HEK293 (cell line): ENCODE data around the gene SAP30L.

ENCODE experiments used
- CTCF ChIA-PET: fragments of 350-600 bp; formaldehyde crosslinking; extraction: SDS; loops from one replicate; lab custom pipeline; 2021; ENCODE audit warnings: antibody characterized with exemption; lab: Yijun Ruan, JAX
- POLR2A ChIA-PET: fragments of 300-600 bp; formaldehyde crosslinking; extraction: SDS; loops from one replicate; lab custom pipeline; 2020; ENCODE audit warnings: antibody characterized with exemption, inconsistent platforms; lab: Yijun Ruan, JAX
- H3K27ac ChIP-seq: fragments of 200-500 bp; sonication (Bioruptor generic); 2 replicates; pipeline ENCODE4 v1.5.1; 2014; ENCODE audit warnings: low read depth, low read length, control low read depth, inconsistent platforms; ENCODE audit errors: extremely low read depth
- H3K36me3 ChIP-seq, 2 experiments: fragments of 200-500 bp in 1 of 2; sonication (Bioruptor generic) in 1 of 2; 1 replicate in 1 of 2; 2 replicates in 1 of 2; pipeline ENCODE4 v1.5.1; 2014 to 2017; ENCODE audit warnings: inconsistent platforms in 2 of 2, low read length in 2 of 2; ENCODE audit not compliant: control insufficient read depth in 2 of 2, insufficient read depth in 1 of 2
- H3K4me1 ChIP-seq: fragments of 200-500 bp; sonication (Bioruptor generic); 2 replicates; pipeline ENCODE4 v1.5.1; 2014; ENCODE audit warnings: mild to moderate bottlenecking, low read length, inconsistent platforms; ENCODE audit not compliant: control insufficient read depth, insufficient read depth
- H3K4me3 ChIP-seq: 2 replicates; pipeline ENCODE4 v1.5.1; 2011; ENCODE audit warnings: low read depth, mild to moderate bottlenecking, control low read depth, low read length, moderate library complexity
- H3K9me3 ChIP-seq: fragments of 200-500 bp; sonication (Bioruptor generic); 2 replicates; pipeline ENCODE4 v1.5.1; 2014; ENCODE audit warnings: low read depth, low read length, inconsistent platforms; ENCODE audit not compliant: control insufficient read depth, insufficient read depth
- GLIS2 ChIP-seq: fragments of 450-650 bp; formaldehyde crosslinking; IDR thresholded peaks from 2 replicates; pipeline ENCODE4 v1.5.1; 2016; ENCODE audit warnings: missing biosample characterization, missing genetic modification characterization
- REST ChIP-seq: fragments of 450-650 bp; formaldehyde crosslinking; IDR thresholded peaks from 2 replicates; pipeline ENCODE4 v1.5.1; 2016; ENCODE audit warnings: missing biosample characterization, missing genetic modification characterization
- SETDB1 ChIP-seq: IDR thresholded peaks from one replicate; pipeline ENCODE4 v1.6.1; 2017; ENCODE audit warnings: mild to moderate bottlenecking, low read length, moderate library complexity, mixed read lengths; ENCODE audit not compliant: insufficient read length
- ZBTB20 ChIP-seq: fragments of 450-650 bp; formaldehyde crosslinking; IDR thresholded peaks from 2 replicates; pipeline ENCODE4 v1.5.1; 2016; ENCODE audit warnings: missing biosample characterization, missing genetic modification characterization
- ZBTB7A ChIP-seq: fragments of 450-650 bp; formaldehyde crosslinking; IDR thresholded peaks from 2 replicates; pipeline ENCODE4 v1.5.1; 2016; ENCODE audit warnings: low read depth, missing biosample characterization, missing genetic modification characterization
- ZFP37 ChIP-seq: fragments of 450-650 bp; formaldehyde crosslinking; IDR thresholded peaks from 2 replicates; pipeline ENCODE4 v1.5.1; 2016; ENCODE audit warnings: missing biosample characterization, missing genetic modification characterization
- ZFP69B ChIP-seq: fragments of 450-650 bp; formaldehyde crosslinking; IDR thresholded peaks from 2 replicates; pipeline ENCODE4 v1.5.1; 2016; ENCODE audit warnings: missing biosample characterization, missing genetic modification characterization
- ZNF10 ChIP-seq: fragments of 450-650 bp; formaldehyde crosslinking; IDR thresholded peaks from 2 replicates; pipeline ENCODE4 v1.5.1; 2017; ENCODE audit warnings: missing biosample characterization, missing genetic modification characterization
- ZNF221 ChIP-seq: fragments of 450-650 bp; formaldehyde crosslinking; IDR thresholded peaks from 2 replicates; pipeline ENCODE4 v1.5.1; 2017; ENCODE audit warnings: missing biosample characterization, missing genetic modification characterization, borderline replicate concordance
- ZNF239 ChIP-seq: fragments of 450-650 bp; formaldehyde crosslinking; IDR thresholded peaks from 2 replicates; pipeline ENCODE4 v1.5.1; 2016; ENCODE audit warnings: missing biosample characterization, missing genetic modification characterization
- ZNF266 ChIP-seq: fragments of 450-650 bp; formaldehyde crosslinking; IDR thresholded peaks from 2 replicates; pipeline ENCODE4 v1.5.1; 2016; ENCODE audit warnings: missing biosample characterization, missing genetic modification characterization, low read depth
- ZNF335 ChIP-seq: fragments of 450-650 bp; formaldehyde crosslinking; conservative IDR thresholded peaks from 2 replicates; pipeline ENCODE4 v1.5.1; 2016; ENCODE audit warnings: missing biosample characterization, missing genetic modification characterization
- ZNF600 ChIP-seq: fragments of 450-650 bp; formaldehyde crosslinking; IDR thresholded peaks from 2 replicates; pipeline ENCODE4 v1.5.1; 2016; ENCODE audit warnings: missing biosample characterization, missing genetic modification characterization
- ZNF626 ChIP-seq: fragments of 450-650 bp; sonication (Bioruptor Pico); formaldehyde crosslinking; IDR thresholded peaks from 2 replicates; pipeline ENCODE4 v1.5.1; 2018; ENCODE audit warnings: missing biosample characterization, missing genetic modification characterization, inconsistent platforms
- ZNF692 ChIP-seq: fragments of 450-650 bp; formaldehyde crosslinking; IDR thresholded peaks from 2 replicates; pipeline ENCODE4 v1.5.1; 2016; ENCODE audit warnings: missing biosample characterization, missing genetic modification characterization
- ZNF777 ChIP-seq: fragments of 450-650 bp; formaldehyde crosslinking; IDR thresholded peaks from 2 replicates; pipeline ENCODE4 v1.5.1; 2017; ENCODE audit warnings: missing biosample characterization, missing genetic modification characterization, borderline replicate concordance
- ZNF830 ChIP-seq: fragments of 450-650 bp; IDR thresholded peaks from 2 replicates; pipeline ENCODE4 v1.5.0; 2018; ENCODE audit warnings: missing biosample characterization, missing genetic modification characterization, low read depth, mild to moderate bottlenecking, moderate library complexity
- ZSCAN5A ChIP-seq: fragments of 450-650 bp; formaldehyde crosslinking; IDR thresholded peaks from 2 replicates; pipeline ENCODE4 v1.5.1; 2016; ENCODE audit warnings: missing biosample characterization, missing genetic modification characterization
- TF ChIP-seq, protein P1 (sequence below): fragments of 450-650 bp; formaldehyde crosslinking; optimal IDR thresholded peaks from 2 replicates; pipeline ENCODE3; 2016; ENCODE audit warnings: missing biosample characterization, mild to moderate bottlenecking, missing genetic modification characterization
- TF ChIP-seq, protein P2 (sequence below): fragments of 450-650 bp; formaldehyde crosslinking; IDR thresholded peaks from 2 replicates; pipeline ENCODE4 v1.5.1; 2017; ENCODE audit warnings: missing biosample characterization, mild to moderate bottlenecking, missing genetic modification characterization, moderate library complexity
- TF ChIP-seq, protein P3 (sequence below): fragments of 450-650 bp; formaldehyde crosslinking; IDR thresholded peaks from 2 replicates; pipeline ENCODE4 v1.5.1; 2017; ENCODE audit warnings: missing biosample characterization, missing genetic modification characterization

The SAP30L gene

GRCh38 chr5:154444556-154445421 lies 1.0 kb upstream of the SAP30L start:
- H3K4me1 ChIP-seq: peaks cover 12% of the 10 kb centered on the region; the same call in 1 of the 2 replicates
- peak overlapping the region; percentile 65 for H3K27ac ChIP-seq
- peaks cover 8 to 35% of the 10 kb centered on the region in 2 experiments; a peak in 2 of 3 replicates for H3K36me3 ChIP-seq
- H3K4me3 ChIP-seq: peak overlapping the region; percentile 88
- ChIA-PET CTCF (no interaction called here), POLR2A (no interaction called here)
- no peaks in the 10 kb centered on the region for H3K9me3 ChIP-seq
- no peak for TF ChIP-seq ZNF266 (tag by site-specific recombination)
- TF ChIP-seq ZSCAN5A (tag by site-specific recombination): no peak
- TF ChIP-seq, protein P1, sequence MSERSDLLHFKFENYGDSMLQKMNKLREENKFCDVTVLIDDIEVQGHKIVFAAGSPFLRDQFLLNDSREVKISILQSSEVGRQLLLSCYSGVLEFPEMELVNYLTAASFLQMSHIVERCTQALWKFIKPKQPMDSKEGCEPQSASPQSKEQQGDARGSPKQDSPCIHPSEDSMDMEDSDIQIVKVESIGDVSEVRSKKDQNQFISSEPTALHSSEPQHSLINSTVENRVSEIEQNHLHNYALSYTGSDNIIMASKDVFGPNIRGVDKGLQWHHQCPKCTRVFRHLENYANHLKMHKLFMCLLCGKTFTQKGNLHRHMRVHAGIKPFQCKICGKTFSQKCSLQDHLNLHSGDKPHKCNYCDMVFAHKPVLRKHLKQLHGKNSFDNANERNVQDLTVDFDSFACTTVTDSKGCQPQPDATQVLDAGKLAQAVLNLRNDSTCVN (tag by site-specific recombination): peak; percentile 21
- TF ChIP-seq ZNF10: no peak
- TF ChIP-seq ZNF239 (tag by site-specific recombination): no peak
- peak; percentile 64; the same call in 1 of the 2 replicates for TF ChIP-seq ZFP69B
- peak; percentile 84; the same call in 1 of the 2 replicates for TF ChIP-seq ZBTB7A
- TF ChIP-seq, protein P2, sequence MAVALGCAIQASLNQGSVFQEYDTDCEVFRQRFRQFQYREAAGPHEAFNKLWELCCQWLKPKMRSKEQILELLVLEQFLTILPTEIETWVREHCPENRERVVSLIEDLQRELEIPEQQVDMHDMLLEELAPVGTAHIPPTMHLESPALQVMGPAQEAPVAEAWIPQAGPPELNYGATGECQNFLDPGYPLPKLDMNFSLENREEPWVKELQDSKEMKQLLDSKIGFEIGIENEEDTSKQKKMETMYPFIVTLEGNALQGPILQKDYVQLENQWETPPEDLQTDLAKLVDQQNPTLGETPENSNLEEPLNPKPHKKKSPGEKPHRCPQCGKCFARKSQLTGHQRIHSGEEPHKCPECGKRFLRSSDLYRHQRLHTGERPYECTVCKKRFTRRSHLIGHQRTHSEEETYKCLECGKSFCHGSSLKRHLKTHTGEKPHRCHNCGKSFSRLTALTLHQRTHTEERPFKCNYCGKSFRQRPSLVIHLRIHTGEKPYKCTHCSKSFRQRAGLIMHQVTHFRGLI (tag by site-specific recombination): peak; percentile 32; the same call in 1 of the 2 replicates
- TF ChIP-seq ZNF626 (tag by site-specific recombination): no peak
- TF ChIP-seq SETDB1: no peak
- TF ChIP-seq REST (tag by site-specific recombination): peak; percentile 82
- peak; percentile 57; the same call in 1 of the 2 replicates for TF ChIP-seq ZNF692
- no peak for TF ChIP-seq ZNF830 (tag by site-specific recombination)
- peak; percentile 64 for TF ChIP-seq GLIS2 (tag by site-specific recombination)
- no peak for TF ChIP-seq ZNF221 (tag by site-specific recombination)
- TF ChIP-seq ZFP37: no peak
- TF ChIP-seq, protein P3, sequence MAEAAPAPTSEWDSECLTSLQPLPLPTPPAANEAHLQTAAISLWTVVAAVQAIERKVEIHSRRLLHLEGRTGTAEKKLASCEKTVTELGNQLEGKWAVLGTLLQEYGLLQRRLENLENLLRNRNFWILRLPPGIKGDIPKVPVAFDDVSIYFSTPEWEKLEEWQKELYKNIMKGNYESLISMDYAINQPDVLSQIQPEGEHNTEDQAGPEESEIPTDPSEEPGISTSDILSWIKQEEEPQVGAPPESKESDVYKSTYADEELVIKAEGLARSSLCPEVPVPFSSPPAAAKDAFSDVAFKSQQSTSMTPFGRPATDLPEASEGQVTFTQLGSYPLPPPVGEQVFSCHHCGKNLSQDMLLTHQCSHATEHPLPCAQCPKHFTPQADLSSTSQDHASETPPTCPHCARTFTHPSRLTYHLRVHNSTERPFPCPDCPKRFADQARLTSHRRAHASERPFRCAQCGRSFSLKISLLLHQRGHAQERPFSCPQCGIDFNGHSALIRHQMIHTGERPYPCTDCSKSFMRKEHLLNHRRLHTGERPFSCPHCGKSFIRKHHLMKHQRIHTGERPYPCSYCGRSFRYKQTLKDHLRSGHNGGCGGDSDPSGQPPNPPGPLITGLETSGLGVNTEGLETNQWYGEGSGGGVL (tag by site-specific recombination): peak; percentile 35; the same call in 1 of the 2 replicates
- TF ChIP-seq ZNF600 (tag by site-specific recombination): peak; percentile 92
- TF ChIP-seq ZNF777 (tag by site-specific recombination): 0 out of 2 replicates have a peak, but pooled peaks have one; percentile 27
- peak; percentile 32; the same call in 1 of the 2 replicates for TF ChIP-seq ZBTB20 (tag by site-specific recombination)
- TF ChIP-seq ZNF335: no peak
